ACC112 (cell line): ENCODE measurements around the gene MACROD2.
"Not testable (repeated sequence)": the region's sequence is repeated elsewhere in the genome, so short reads cannot be mapped to it uniquely, and the experiment has no call there.

Experiments used
- H2AFZ ChIP-seq: fragments of 200-600 bp; sonication (generic); one replicate; pipeline ENCODE4 v1.6.0; 2017; ENCODE audit warnings: antibody characterized with exemption, low read length; ENCODE audit not compliant: unreplicated experiment
- H3K27ac ChIP-seq: fragments of 200-600 bp; sonication (generic); 2 replicates; pipeline ENCODE4 v1.5.1; 2014; ENCODE audit warnings: low read depth, mild to moderate bottlenecking, antibody characterized with exemption, low read length, moderate library complexity
- H3K27me3 ChIP-seq: fragments of 200-600 bp; sonication (generic); 2 replicates; pipeline ENCODE4 v1.6.1; 2014; ENCODE audit warnings: mild to moderate bottlenecking, antibody characterized with exemption, low read length, moderate library complexity, mixed read lengths; ENCODE audit not compliant: insufficient read depth
- H3K36me3 ChIP-seq: fragments of 200-600 bp; sonication (generic); 2 replicates; pipeline ENCODE4 v1.6.1; 2016; ENCODE audit warnings: mild to moderate bottlenecking, antibody characterized with exemption, low read length, moderate library complexity, mixed read lengths; ENCODE audit not compliant: insufficient read depth
- H3K4me1 ChIP-seq: fragments of 200-600 bp; sonication (generic); one replicate; pipeline ENCODE4 v1.6.1; 2016; ENCODE audit warnings: low read length, mixed read lengths; ENCODE audit not compliant: insufficient read depth, unreplicated experiment, control insufficient read depth
- H3K4me3 ChIP-seq: fragments of 200-600 bp; sonication (generic); 2 replicates; pipeline ENCODE4 v1.5.1; 2014; ENCODE audit warnings: mild to moderate bottlenecking, low read depth, low read length
- H3K79me2 ChIP-seq: fragments of 200-600 bp; sonication (generic); one replicate; pipeline ENCODE4 v1.6.0; 2016; ENCODE audit warnings: low read length; ENCODE audit not compliant: control insufficient read depth, unreplicated experiment, insufficient read depth

The MACROD2 gene

DNA sequence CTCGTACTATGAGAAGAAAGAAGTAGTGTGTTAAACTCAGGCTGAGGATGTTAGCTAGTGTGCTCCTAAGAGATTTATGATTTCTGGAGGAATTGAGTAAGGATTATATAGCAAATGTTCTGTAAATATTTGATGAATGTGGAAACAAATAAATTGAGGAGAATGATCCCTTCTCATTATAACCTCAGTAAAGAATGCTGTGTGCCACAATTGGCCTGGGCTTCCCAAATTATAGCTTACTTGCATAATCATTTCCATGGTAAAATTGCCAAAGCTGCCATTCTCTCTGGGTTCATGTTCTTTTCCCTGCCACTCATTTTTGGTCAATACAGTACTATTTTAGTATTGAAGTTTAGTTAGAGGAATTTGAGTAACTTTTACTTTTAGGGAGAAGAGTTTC is 213.6 kb downstream of the MACROD2 start:
- H3K36me3 ChIP-seq = no peaks in the 10 kb centered on the region
- H3K27ac ChIP-seq = no peak overlapping the region
- H3K79me2 ChIP-seq = no peaks in the 10 kb centered on the region
- H3K4me1 ChIP-seq = no peaks in the 10 kb centered on the region
- H3K4me3 ChIP-seq = no peak overlapping the region
- H3K27me3 ChIP-seq = no peaks in the 10 kb centered on the region
- no peak overlapping the region for H2AFZ ChIP-seq

DNA sequence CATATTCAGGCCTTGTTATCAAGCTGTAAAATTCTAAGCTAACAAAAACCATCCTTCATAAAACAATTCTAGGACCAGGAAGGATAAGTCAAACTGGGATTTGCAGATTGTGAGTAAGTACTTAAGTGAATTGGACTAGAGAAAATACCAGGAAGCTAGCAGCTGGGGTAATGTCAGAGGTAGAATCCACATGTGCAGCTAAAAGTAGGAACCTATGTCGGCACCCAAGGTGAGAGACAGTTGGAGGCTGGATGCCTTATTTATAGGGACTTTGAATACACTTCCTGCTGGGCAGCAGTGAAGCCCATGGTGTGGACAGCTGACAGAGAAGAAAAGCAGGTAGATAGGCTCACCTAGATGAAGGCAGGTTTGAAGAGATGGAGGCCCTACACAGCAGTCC is 214.8 kb downstream of the MACROD2 start:
- H3K27me3 ChIP-seq = no peaks in the 10 kb centered on the region
- no peaks in the 10 kb centered on the region for H3K4me1 ChIP-seq
- no peak overlapping the region for H2AFZ ChIP-seq
- no peaks in the 10 kb centered on the region for H3K79me2 ChIP-seq
- no peaks in the 10 kb centered on the region for H3K36me3 ChIP-seq
- no peak overlapping the region for H3K27ac ChIP-seq
- no peak overlapping the region for H3K4me3 ChIP-seq

DNA sequence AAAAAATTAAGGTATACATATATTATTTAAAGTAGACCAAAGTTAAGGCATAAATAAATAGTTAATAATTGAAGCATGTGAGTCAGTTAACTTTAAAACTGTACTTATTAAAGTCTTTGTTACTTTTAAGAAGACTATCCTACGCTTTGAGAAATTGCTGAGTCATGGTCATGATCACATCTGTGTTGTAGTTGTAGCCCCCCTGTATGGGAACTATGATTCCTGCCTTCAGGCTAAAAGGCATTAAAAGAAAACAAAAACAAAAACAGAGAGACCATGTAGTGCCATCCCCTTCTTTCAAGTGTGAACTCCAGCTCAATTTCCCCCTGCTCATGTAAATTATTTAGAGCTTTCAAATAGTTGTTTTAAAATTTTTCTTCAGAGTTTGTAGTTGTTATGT is 218.7 kb downstream of the MACROD2 start:
- no peaks in the 10 kb centered on the region for H3K27me3 ChIP-seq
- no peak overlapping the region for H3K27ac ChIP-seq
- no peaks in the 10 kb centered on the region for H3K36me3 ChIP-seq
- no peak overlapping the region for H3K4me3 ChIP-seq
- H3K4me1 ChIP-seq = no peaks in the 10 kb centered on the region
- peak overlapping the region; percentile 31 for H2AFZ ChIP-seq
- H3K79me2 ChIP-seq = no peaks in the 10 kb centered on the region

DNA sequence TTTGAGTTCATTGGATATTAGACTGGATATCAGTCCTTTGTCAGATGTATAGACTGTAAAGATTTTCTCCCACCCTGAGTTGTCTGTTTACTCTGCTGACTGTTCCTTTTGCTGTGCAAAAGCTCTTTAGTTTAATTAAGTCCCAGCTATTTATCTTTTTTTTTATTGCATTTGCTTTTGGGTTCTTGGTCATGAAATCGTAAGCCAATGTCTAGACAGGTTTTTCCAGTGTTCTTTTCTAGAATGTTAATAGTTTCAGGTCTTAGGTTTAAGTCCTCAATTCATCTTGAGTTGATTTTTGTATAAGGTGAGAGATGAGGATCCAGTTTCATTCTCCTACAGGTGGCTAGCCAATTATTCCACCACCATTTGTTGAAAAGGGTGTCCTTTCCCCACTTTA is 220.6 kb downstream of the MACROD2 start:
- not testable (repeated sequence) for H3K36me3 ChIP-seq, H2AFZ ChIP-seq, H3K79me2 ChIP-seq, H3K4me3 ChIP-seq, H3K4me1 ChIP-seq, H3K27ac ChIP-seq, H3K27me3 ChIP-seq

DNA sequence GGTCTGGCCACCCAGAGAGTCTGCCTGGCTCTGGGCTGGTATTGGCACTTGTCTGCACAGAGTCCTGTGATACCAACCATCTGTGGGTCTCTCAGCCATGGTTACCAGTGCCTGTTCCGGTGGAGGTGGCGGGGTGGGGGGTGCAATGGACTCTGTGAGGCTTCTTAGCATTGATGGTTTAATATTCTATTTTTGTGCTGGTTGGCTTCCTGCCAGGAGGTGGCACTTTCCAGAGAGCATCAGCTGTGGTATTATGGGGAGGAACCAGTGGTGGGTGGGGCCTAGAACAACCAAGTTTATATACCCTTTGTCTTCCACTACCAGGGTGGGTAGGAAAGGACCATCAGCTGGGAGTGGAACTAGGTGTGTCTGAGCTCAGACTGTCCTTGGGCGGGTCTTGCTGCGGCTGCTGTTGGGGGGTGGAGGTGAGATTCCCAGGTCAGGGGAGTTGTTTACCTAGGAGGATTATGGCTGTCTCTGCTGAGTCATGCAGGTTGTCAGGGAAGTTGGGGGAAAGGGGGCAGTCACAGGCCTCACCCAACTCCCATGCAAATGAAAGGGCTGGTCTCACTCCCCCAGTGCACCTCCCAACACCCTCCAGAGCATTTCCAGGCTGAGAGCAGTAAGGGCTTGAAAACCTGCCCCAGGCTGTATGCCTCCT is 224.6 kb downstream of the MACROD2 start:
- Histone ChIP-seq H3K27ac (no peak overlapping the region), H3K79me2 (no peaks in the 10 kb centered on the region), H3K36me3 (no peaks in the 10 kb centered on the region), H3K4me1 (no peaks in the 10 kb centered on the region), H3K4me3 (no peak overlapping the region), H2AFZ (no peak overlapping the region), H3K27me3 (no peaks in the 10 kb centered on the region)

DNA sequence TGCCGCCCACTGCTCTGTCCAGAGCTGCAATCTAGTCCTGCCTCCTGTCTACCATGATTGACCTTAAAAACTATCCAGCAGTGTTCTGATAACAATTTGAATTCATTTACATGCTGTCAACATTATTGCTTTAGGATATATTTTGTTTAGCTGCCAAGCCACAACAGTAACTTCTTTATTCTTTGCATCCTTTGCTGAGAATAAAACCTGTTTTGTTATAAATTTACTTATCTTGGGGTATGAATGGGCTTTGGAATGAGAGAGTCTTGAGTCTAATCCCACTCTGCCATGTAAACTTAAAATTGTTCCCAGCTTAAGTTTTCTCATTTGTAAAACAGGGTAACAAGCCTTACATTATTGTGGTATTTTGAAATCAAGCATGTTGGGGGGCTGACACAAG is 225.7 kb downstream of the MACROD2 start:
- H3K4me1 ChIP-seq = peaks cover 6% of the 10 kb centered on the region
- no peaks in the 10 kb centered on the region for H3K79me2 ChIP-seq
- H3K4me3 ChIP-seq = no peak overlapping the region
- H3K27me3 ChIP-seq = no peaks in the 10 kb centered on the region
- H2AFZ ChIP-seq = no peak overlapping the region
- H3K36me3 ChIP-seq = no peaks in the 10 kb centered on the region
- H3K27ac ChIP-seq = no peak overlapping the region

DNA sequence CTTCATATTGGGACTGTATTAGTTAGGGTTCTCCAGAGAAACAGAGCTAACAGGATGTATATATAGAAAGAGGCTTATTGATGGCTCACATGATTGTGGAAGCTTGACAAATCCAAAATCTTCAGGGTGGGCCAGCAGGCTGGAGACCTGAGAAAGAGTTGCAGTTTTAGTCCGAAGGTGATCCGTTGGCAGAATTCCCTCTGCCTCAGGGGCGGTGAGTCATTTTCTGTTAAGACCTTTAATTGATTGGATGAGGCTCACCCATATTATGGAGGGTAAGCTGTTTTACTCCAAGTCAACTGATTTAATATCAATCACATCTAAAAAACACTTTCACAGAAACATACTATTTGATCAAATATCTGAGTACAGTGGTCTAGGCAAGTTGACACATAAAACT is 228.5 kb downstream of the MACROD2 start:
- Histone ChIP-seq H3K27ac (no peak overlapping the region), H3K27me3 (no peaks in the 10 kb centered on the region), H3K4me3 (no peak overlapping the region), H2AFZ (no peak overlapping the region), H3K79me2 (no peaks in the 10 kb centered on the region), H3K36me3 (no peaks in the 10 kb centered on the region), H3K4me1 (peaks cover 7% of the 10 kb centered on the region)

DNA sequence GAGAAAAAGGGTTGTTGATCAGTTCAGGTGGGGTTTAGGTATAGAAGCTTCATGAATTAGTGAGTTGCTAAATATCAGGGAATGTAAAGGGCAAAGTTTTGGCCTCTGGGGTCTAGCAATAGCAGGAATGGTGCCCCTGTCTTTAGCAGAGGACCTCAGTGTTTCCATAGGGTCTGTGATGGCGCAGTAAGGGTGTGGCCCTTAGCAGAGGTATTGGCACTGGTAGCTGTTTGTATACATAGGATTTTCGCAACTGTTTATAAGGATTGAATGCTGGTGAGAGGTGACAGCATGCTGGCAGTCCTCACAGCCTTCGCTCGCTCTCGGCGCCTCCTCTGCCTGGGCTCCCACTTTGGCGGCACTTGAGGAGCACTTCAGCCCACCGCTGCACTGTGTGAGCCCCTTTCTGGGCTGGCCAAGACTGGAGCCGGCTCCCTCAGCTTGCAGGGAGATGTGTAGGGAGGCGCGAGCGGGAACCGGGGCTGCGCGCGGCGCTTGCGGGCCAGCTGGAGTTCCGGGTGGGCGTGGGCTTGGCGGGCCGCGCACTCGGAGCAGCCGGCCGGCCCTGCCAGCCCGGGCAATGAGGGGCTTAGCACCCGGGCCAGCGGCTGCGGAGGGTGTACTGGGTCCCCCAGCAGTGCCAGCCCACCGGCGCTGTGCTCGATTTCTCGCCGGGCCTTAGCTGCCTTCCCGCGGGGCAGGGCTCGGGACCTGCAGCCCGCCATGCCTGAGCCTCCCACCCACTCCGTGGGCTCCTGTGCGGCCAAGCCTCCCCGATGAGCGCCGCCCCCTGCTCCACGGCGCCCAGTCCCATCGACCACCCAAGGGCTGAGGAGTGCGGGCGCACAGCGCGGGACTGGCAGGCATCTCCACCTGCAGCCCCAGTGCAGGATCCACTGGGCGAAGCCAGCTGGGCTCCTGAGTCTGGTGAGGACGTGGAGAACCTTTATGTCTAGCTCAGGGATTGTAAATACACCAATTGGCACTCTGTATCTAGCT is 231.0 kb downstream of the MACROD2 start:
- H3K4me3 ChIP-seq = 0 out of 2 replicates have a peak overlapping the region, but pooled peaks have one; percentile 47
- H3K79me2 ChIP-seq, H3K4me1 ChIP-seq, H3K27me3 ChIP-seq, H3K36me3 ChIP-seq, H3K27ac ChIP-seq: not testable (repeated sequence)
- peak overlapping the region; percentile 73 for H2AFZ ChIP-seq

DNA sequence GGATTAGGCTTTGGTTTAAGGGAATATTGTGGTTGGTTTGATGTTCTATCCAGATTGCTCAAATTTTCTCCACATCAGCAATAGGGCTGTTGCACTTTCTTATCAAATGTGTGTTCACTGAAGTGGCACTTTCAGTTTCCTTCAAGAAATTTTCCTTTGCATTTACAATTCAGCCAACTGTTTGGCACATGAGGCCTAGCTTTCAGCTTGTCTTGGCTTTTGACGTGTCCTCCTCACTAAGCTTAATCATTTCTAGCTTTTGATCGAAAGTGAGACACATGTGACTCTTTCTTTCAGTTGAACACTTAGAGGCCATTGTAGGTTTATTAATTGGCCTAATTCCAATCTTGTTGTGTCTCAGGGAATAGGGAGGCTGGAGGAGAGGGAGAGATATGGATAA is 237.3 kb downstream of the MACROD2 start:
- H3K36me3 ChIP-seq = no peaks in the 10 kb centered on the region
- peaks cover 11% of the 10 kb centered on the region for H3K4me1 ChIP-seq
- no peak overlapping the region for H3K27ac ChIP-seq
- H3K79me2 ChIP-seq = no peaks in the 10 kb centered on the region
- H2AFZ ChIP-seq = no peak overlapping the region
- H3K27me3 ChIP-seq = no peaks in the 10 kb centered on the region
- no peak overlapping the region for H3K4me3 ChIP-seq

DNA sequence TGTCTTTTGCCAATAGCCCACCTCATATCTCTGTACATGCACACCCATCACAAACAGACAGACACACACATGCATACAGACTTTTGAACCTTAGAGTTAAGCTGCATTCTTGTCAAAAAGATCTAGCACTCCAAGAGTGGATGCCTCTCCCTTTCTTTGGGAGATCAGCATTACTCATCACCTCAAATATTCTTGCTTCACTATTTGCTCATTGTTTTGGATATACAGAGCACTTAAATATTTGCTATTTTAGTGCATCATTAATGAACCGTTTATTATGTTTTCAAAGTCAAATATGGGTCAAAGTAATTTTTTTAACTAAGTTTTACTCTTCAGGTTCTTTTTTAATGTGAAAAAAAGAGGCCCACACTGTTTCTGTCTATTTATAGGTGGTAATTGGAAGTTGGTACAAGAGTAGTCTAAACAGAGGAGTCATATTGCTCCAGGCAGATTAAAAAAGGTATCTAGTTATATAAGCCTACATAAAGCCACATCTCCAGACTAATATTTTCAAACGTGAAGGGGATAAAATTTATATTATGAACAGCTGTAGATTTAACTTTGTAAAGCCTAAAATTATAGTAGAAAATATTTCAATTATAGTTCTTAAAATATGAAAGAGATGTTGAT is 239.5 kb downstream of the MACROD2 start:
- Histone ChIP-seq H3K4me3 (no peak overlapping the region), H3K36me3 (no peaks in the 10 kb centered on the region), H3K27me3 (no peaks in the 10 kb centered on the region), H3K79me2 (no peaks in the 10 kb centered on the region), H3K4me1 (peaks cover 11% of the 10 kb centered on the region), H2AFZ (no peak overlapping the region), H3K27ac (peak overlapping the region; percentile 42)
